GM12892 (cell line): ENCODE data around the gene C3orf49.

ENCODE experiments used
- POLR2A ChIP-seq: IDR thresholded peaks from 2 replicates; pipeline ENCODE4 v1.6.1; 2011; ENCODE audit warnings: low read depth, low read length, control low read depth
- POLR2AphosphoS5 ChIP-seq: IDR thresholded peaks from 2 replicates; pipeline ENCODE4 v1.6.1; 2011; ENCODE audit warnings: low read depth, low read length, control low read depth
- TAF1 ChIP-seq: IDR thresholded peaks from 2 replicates; pipeline ENCODE4 v1.6.1; 2011; ENCODE audit warnings: low read depth, mild to moderate bottlenecking, control low read depth, low read length, borderline replicate concordance

GRCh38 chr3:63817225-63817624, 1.9 kb upstream of the C3orf49 start:
- TF ChIP-seq POLR2A (no peak), TAF1 (no peak), POLR2AphosphoS5 (no peak)
